KMS-11 (cell line): ENCODE data around the gene NFIB.

Experiments
- H2AFZ ChIP-seq: fragments of 200-600 bp; sonication (generic); 2 replicates; pipeline ENCODE4 v1.6.1; 2016; ENCODE audit warnings: antibody characterized with exemption, mixed run types, low read depth
- H3K27ac ChIP-seq: fragments of 200-600 bp; sonication (generic); 2 replicates; pipeline ENCODE4 v1.6.1; 2016; ENCODE audit warnings: mild to moderate bottlenecking, mixed run types
- H3K27me3 ChIP-seq: fragments of 200-600 bp; sonication (generic); 2 replicates; pipeline ENCODE4 v1.6.1; 2017; ENCODE audit warnings: mild to moderate bottlenecking, low read depth, mixed run types, moderate library complexity; ENCODE audit not compliant: insufficient read depth
- H3K36me3 ChIP-seq: fragments of 200-600 bp; sonication (generic); 2 replicates; pipeline ENCODE4 v1.6.1; 2017; ENCODE audit warnings: mild to moderate bottlenecking, mixed run types; ENCODE audit not compliant: insufficient read depth
- H3K4me1 ChIP-seq: fragments of 200-600 bp; sonication (generic); 2 replicates; pipeline ENCODE4 v1.6.1; 2016; ENCODE audit warnings: mild to moderate bottlenecking, low read depth, mixed run types; ENCODE audit not compliant: poor library complexity, severe bottlenecking
- H3K4me2 ChIP-seq: fragments of 200-600 bp; sonication (generic); 2 replicates; pipeline ENCODE4 v1.7.0; 2016; ENCODE audit warnings: mild to moderate bottlenecking, mixed run types
- H3K4me3 ChIP-seq: fragments of 200-600 bp; sonication (generic); IDR thresholded peaks from 2 replicates; pipeline ENCODE4 v1.6.1; 2017; ENCODE audit warnings: low read depth, low read length, mixed read lengths; ENCODE audit not compliant: insufficient read depth
- H3K79me2 ChIP-seq: fragments of 200-600 bp; sonication (generic); 2 replicates; pipeline ENCODE4 v1.6.1; 2016; ENCODE audit warnings: low read depth, mixed run types; ENCODE audit not compliant: insufficient read depth
- H3K9ac ChIP-seq: fragments of 200-600 bp; sonication (generic); 2 replicates; pipeline ENCODE4 v1.6.1; 2016; ENCODE audit warnings: mild to moderate bottlenecking, mixed run types
- H4K20me1 ChIP-seq: fragments of 200-600 bp; sonication (generic); 2 replicates; pipeline ENCODE4 v1.6.1; 2016; ENCODE audit warnings: mild to moderate bottlenecking, mixed run types; ENCODE audit not compliant: insufficient read depth
- CTCF ChIP-seq: fragments of 200-600 bp; sonication (generic); conservative IDR thresholded peaks from 2 replicates; pipeline ENCODE4 v1.6.1; 2017; ENCODE audit warnings: low read depth, mild to moderate bottlenecking, antibody characterized with exemption, low read length, moderate library complexity, mixed read lengths

The NFIB gene

GRCh38 chr9:14139287-14139686 lies 174.7 kb downstream of the NFIB start:
- H3K27ac ChIP-seq, result no peak overlapping the region
- no peaks in the 10 kb centered on the region; the same call in 1 of the 2 replicates for H3K27me3 ChIP-seq
- no peaks in the 10 kb centered on the region for H4K20me1 ChIP-seq
- no peak overlapping the region for H3K4me2 ChIP-seq
- no peak for TF ChIP-seq CTCF
- no peaks in the 10 kb centered on the region for H3K4me1 ChIP-seq
- H3K4me3 ChIP-seq, result no peak overlapping the region
- H3K79me2 ChIP-seq, result no peaks in the 10 kb centered on the region
- no peaks in the 10 kb centered on the region; the same call in 1 of the 2 replicates for H3K36me3 ChIP-seq
- no peak overlapping the region for H2AFZ ChIP-seq
- H3K9ac ChIP-seq, result no peak overlapping the region

GRCh38 chr9:14136646-14137370 lies 177.1 kb downstream of the NFIB start:
- H3K4me3 ChIP-seq, result no peak overlapping the region
- H3K27ac ChIP-seq, result no peak overlapping the region
- TF ChIP-seq CTCF, result no peak

GRCh38 chr9:14136047-14136635 lies 177.8 kb downstream of the NFIB start:
- Histone ChIP-seq H3K4me3 (no peak overlapping the region), H3K4me1 (no peaks in the 10 kb centered on the region), H3K79me2 (no peaks in the 10 kb centered on the region), H4K20me1 (no peaks in the 10 kb centered on the region), H3K9ac (no peak overlapping the region), H3K36me3 (no peaks in the 10 kb centered on the region; the same call in 1 of the 2 replicates), H2AFZ (no peak overlapping the region), H3K27ac (no peak overlapping the region), H3K4me2 (no peak overlapping the region), H3K27me3 (no peaks in the 10 kb centered on the region)
- TF ChIP-seq CTCF, result no peak

More at GRCh38 chr9:14136646-14137370, 177.1 kb downstream of the NFIB start:
- no peak overlapping the region for H2AFZ ChIP-seq
- H4K20me1 ChIP-seq, result no peaks in the 10 kb centered on the region
- no peaks in the 10 kb centered on the region for H3K27me3 ChIP-seq
- no peaks in the 10 kb centered on the region; the same call in 1 of the 2 replicates for H3K36me3 ChIP-seq
- no peak overlapping the region for H3K9ac ChIP-seq
- no peaks in the 10 kb centered on the region for H3K4me1 ChIP-seq
- H3K79me2 ChIP-seq, result no peaks in the 10 kb centered on the region
- H3K4me2 ChIP-seq, result no peak overlapping the region

- TF ChIP-seq CTCF, result no peak
- Histone ChIP-seq H3K36me3 (no peaks in the 10 kb centered on the region; the same call in 1 of the 2 replicates), H3K27ac (no peak overlapping the region), H2AFZ (no peak overlapping the region), H3K79me2 (no peaks in the 10 kb centered on the region), H3K9ac (no peak overlapping the region), H3K27me3 (no peaks in the 10 kb centered on the region), H3K4me1 (no peaks in the 10 kb centered on the region), H3K4me3 (no peak overlapping the region), H3K4me2 (no peak overlapping the region), H4K20me1 (no peaks in the 10 kb centered on the region)
Observed at GRCh38 chr9:14135421-14135820, 178.5 kb downstream of the NFIB start.
